Gastroesophageal sphincter (tissue), 4 donors: ENCODE data around the gene ADGRE3. TPM values are rescaled to one million over a fixed set of nuclear protein-coding genes. Genes with fewer than 3 reads are reported as not detected.

Experiments used
- ATAC-seq: fragments of 150-250 bp; one replicate; pipeline ENCODE4 v1.9.1; 2016; ENCODE audit warnings: mild to moderate bottlenecking, moderate library complexity
- H3K27ac ChIP-seq, 4 donors: fragments of 200-600 bp; sonication (generic) in 3 of 4; 1 replicate in 3 of 4; 2 replicates in 1 of 4; pipeline ENCODE4 v1.5.1; 2016 to 2019
- H3K27me3 ChIP-seq: fragments of 200-600 bp; sonication (generic); one replicate; pipeline ENCODE4 v1.5.1; 2019
- H3K36me3 ChIP-seq, 2 donors: fragments of 200-600 bp; sonication (generic); one replicate each; pipeline ENCODE4 v1.5.1; 2019; ENCODE audit warnings: control low read depth in 1 of 2
- H3K4me1 ChIP-seq, 3 donors: fragments of 200-600 bp; sonication (generic); 1 replicate in 2 of 3; 2 replicates in 1 of 3; pipeline ENCODE4 v1.5.1; 2016 to 2019; ENCODE audit warnings: control low read depth in 2 of 3
- H3K4me3 ChIP-seq, 2 donors: fragments of 200-600 bp; sonication (generic); one replicate each; pipeline ENCODE4 v1.5.1; 2019; ENCODE audit warnings: mild to moderate bottlenecking in 1 of 2, moderate library complexity in 1 of 2
- H3K9me3 ChIP-seq, 3 donors: fragments of 200-600 bp; sonication (generic); one replicate each; pipeline ENCODE4 v1.5.1; 2017 to 2019; ENCODE audit warnings: control low read depth in 2 of 3
- CTCF ChIP-seq, 4 experiments: fragments of 200-600 bp in 2 of 4; fragments of 450-650 bp in 2 of 4; sonication (generic) in 1 of 4; IDR thresholded peaks; one replicate each; pipeline ENCODE4 v1.5.1; 2017 to 2019; ENCODE audit warnings: antibody characterized with exemption in 4 of 4, mild to moderate bottlenecking in 2 of 4, moderate library complexity in 2 of 4
- EP300 ChIP-seq: sonication (generic); formaldehyde crosslinking; IDR thresholded peaks from one replicate; pipeline ENCODE4 v1.6.1; 2017; ENCODE audit warnings: antibody characterized with exemption, mild to moderate bottlenecking
- POLR2A ChIP-seq, 2 donors: fragments of 450-650 bp; IDR thresholded peaks; one replicate each; pipeline ENCODE4 v1.6.1; 2017; ENCODE audit warnings: antibody characterized with exemption in 2 of 2, mild to moderate bottlenecking in 2 of 2, moderate library complexity in 1 of 2
- POLR2AphosphoS5 ChIP-seq: sonication (generic); formaldehyde crosslinking; IDR thresholded peaks from one replicate; pipeline ENCODE4 v1.6.1; 2017; ENCODE audit warnings: antibody characterized with exemption
- WGBS, 2 donors: methylation state at CpG; one replicate each; pipeline ENCODE4 v1.1.5; 2018; ENCODE audit warnings: low coverage in 1 of 2; 5-methylcytosine and 5-hydroxymethylcytosine counted together
- total RNA-seq, 4 donors: library from RNA; depleted of rRNA; stranded (reverse); fragments of >200 nt; gene quantifications; one replicate each; pipeline ENCODE4 v1.1.0, GENCODE V29; 2016

The ADGRE3 gene
- total RNA-seq, 4 donors from 2014 or later, result not detected

GRCh38 chr19:14659874-14660489, 14.7 kb downstream of the ADGRE3 start:
- Histone ChIP-seq H3K27ac (no peak overlapping the region), H3K27me3 (peaks cover 48% of the 10 kb centered on the region), H3K4me1 (no peaks in the 10 kb centered on the region), H3K9me3 (no peaks in the 10 kb centered on the region), H3K36me3 (no peaks in the 10 kb centered on the region), H3K4me3 (no peak overlapping the region)
- TF ChIP-seq POLR2A (IDR thresholded peaks at IDR 0.05) (no peak), EP300 (no peak), POLR2AphosphoS5 (no peak), CTCF (IDR thresholded peaks at IDR 0.05) (no peak)
- no peak for ATAC-seq
- 37 to 48% methylated on average over 5 to 6 of the region's 6 CpGs for WGBS, 2 donors

- no peak for ATAC-seq
Observed at GRCh38 chr19:14655726-14656125, 18.9 kb downstream of the ADGRE3 start.

DNA sequence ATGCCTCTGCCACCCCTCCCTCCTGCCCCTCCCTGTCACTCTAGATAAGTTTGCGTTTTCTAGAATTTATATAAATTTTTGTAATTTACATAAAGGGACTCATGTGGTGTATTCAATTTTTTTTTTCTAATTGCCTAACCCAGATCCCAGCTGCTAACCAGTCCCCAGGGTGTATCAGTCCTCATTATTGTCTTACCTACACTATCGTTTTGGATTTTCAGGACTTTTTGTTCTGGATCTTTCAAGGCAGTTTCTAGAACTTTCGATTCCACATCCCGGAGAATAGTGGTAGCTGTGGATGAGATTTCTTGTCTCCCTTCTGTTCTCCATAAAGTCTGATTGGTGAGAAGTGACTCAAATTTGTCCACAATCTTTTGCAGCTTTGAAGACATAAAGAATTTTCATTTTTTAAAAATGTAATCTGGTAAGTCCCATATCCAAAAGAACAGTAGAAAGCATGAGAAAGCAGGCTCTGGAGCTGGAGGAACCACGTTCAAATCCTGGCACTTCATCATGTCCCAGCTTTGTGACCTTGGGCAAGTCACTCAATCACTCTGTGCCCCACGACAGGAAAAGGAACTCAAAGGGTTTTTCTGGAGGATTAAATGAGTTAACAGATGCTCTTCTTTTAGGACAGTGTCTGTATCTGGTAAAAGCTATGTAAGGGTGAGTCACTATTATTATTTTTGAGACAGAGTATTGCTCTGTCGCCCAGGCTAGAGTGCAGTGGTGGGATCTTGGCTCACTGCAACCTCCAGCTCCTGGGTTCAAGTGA, 19.7 kb downstream of the ADGRE3 start:
- TF ChIP-seq CTCF (IDR thresholded peaks at IDR 0.05), result no peak
- TF ChIP-seq EP300, result no peak
- TF ChIP-seq POLR2A (IDR thresholded peaks at IDR 0.05), result no peak
- TF ChIP-seq POLR2AphosphoS5, result no peak
- 57 to 63% methylated on average over 3 to 7 of the region's 7 CpGs for WGBS, 2 donors
- ATAC-seq, result no peak

More at GRCh38 chr19:14655726-14656125, 18.9 kb downstream of the ADGRE3 start:
- Histone ChIP-seq H3K9me3 (no peaks in the 10 kb centered on the region), H3K4me3 (no peak overlapping the region), H3K36me3 (no peaks in the 10 kb centered on the region), H3K4me1 (no peaks in the 10 kb centered on the region), H3K27ac (no peak overlapping the region), H3K27me3 (peaks cover 50% of the 10 kb centered on the region)
- no peak for TF ChIP-seq CTCF (IDR thresholded peaks at IDR 0.05)
- TF ChIP-seq POLR2AphosphoS5, result no peak
- TF ChIP-seq POLR2A (IDR thresholded peaks at IDR 0.05), result no peak
- no peak for TF ChIP-seq EP300
- WGBS, 2 donors, result 69 to 80% methylated on average over 1 to 5 of the region's 11 CpGs

GRCh38 chr19:14650161-14650560, 24.5 kb downstream of the ADGRE3 start:
- no peak for TF ChIP-seq EP300
- TF ChIP-seq POLR2AphosphoS5, result no peak
- TF ChIP-seq POLR2A (IDR thresholded peaks at IDR 0.05), result no peak
- TF ChIP-seq CTCF (IDR thresholded peaks at IDR 0.05), result no peak
- WGBS, 2 donors, result 60 to 81% methylated on average over 2 of the region's 2 CpGs
- H3K36me3 ChIP-seq, result no peaks in the 10 kb centered on the region
- H3K9me3 ChIP-seq, result no peaks in the 10 kb centered on the region
- H3K27ac ChIP-seq, result no peak overlapping the region
- H3K27me3 ChIP-seq, result peaks cover 21% of the 10 kb centered on the region
- H3K4me1 ChIP-seq, result no peaks in the 10 kb centered on the region
- H3K4me3 ChIP-seq, result no peak overlapping the region
- no peak for ATAC-seq

More for the DNA sequence above, 19.7 kb downstream of the ADGRE3 start:
- peaks cover 42% of the 10 kb centered on the region for H3K27me3 ChIP-seq
- H3K4me3 ChIP-seq, result no peak overlapping the region
- no peaks in the 10 kb centered on the region for H3K36me3 ChIP-seq
- no peaks in the 10 kb centered on the region for H3K4me1 ChIP-seq
- H3K9me3 ChIP-seq, result no peaks in the 10 kb centered on the region
- no peak overlapping the region for H3K27ac ChIP-seq

GRCh38 chr19:14649020-14649419, 25.6 kb downstream of the ADGRE3 start:
- Histone ChIP-seq H3K4me1 (no peaks in the 10 kb centered on the region), H3K4me3 (no peak overlapping the region), H3K27me3 (peaks cover 29% of the 10 kb centered on the region), H3K36me3 (no peaks in the 10 kb centered on the region), H3K9me3 (no peaks in the 10 kb centered on the region), H3K27ac (no peak overlapping the region)
- ATAC-seq, result no peak
- TF ChIP-seq POLR2A (IDR thresholded peaks at IDR 0.05) (no peak), EP300 (no peak), POLR2AphosphoS5 (no peak), CTCF (IDR thresholded peaks at IDR 0.05) (no peak)
- WGBS, 2 donors, result 67 to 68% methylated on average over 3 to 4 of the region's 4 CpGs
